Muscle of back (tissue), 11 donors: ENCODE results near the gene GPBAR1. TPM values are rescaled to one million over a fixed set of nuclear protein-coding genes. Genes with fewer than 3 reads are reported as not detected.

ENCODE experiments used
- DNase-seq, 3 donors: peaks; one replicate each; pipeline versions ENCODE4 v3.0.0 to v3.0.0-alpha.2; 2013
- polyA plus RNA-seq, 10 donors: library from polyadenylated mRNA; unstranded; fragments of 120-200 nt; gene quantifications; one replicate each; pipeline ENCODE4 v1.2.1, GENCODE V29; 2013; ENCODE audit not compliant: insufficient read length in 10 of 10

Gene GPBAR1
- polyA plus RNA-seq, 10 donors = 1.4 to 3.2 (median 2.0) TPM

GRCh38 chr2:218284106-218284811 is 23.4 kb downstream of the GPBAR1 start:
- no peak for DNase-seq

DNA sequence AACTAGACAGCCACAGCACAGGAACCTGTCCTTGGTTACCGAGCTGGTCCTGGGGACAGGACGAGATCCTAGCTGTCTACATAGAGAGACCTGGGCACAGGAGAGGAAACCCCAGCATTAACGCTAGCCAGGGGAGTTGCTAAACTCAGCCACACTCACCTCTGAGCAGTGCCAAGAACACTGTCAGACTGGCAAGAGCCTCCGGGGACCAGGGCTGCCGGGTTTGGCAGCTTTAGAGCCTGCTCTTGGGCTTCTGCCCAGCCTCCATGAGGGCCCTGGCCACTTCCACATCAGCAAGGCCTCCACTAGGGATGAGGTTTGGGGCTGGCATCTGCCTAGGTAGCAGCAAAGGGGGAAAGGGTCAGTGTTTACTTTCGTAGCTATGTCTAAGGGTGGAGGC is 24.8 kb downstream of the GPBAR1 start:
- DNase-seq = no peak

- peak; percentile 93 to 96 (median 94) for DNase-seq
Observed at GRCh38 chr2:218286570-218287459, 26.0 kb downstream of the GPBAR1 start.

DNA sequence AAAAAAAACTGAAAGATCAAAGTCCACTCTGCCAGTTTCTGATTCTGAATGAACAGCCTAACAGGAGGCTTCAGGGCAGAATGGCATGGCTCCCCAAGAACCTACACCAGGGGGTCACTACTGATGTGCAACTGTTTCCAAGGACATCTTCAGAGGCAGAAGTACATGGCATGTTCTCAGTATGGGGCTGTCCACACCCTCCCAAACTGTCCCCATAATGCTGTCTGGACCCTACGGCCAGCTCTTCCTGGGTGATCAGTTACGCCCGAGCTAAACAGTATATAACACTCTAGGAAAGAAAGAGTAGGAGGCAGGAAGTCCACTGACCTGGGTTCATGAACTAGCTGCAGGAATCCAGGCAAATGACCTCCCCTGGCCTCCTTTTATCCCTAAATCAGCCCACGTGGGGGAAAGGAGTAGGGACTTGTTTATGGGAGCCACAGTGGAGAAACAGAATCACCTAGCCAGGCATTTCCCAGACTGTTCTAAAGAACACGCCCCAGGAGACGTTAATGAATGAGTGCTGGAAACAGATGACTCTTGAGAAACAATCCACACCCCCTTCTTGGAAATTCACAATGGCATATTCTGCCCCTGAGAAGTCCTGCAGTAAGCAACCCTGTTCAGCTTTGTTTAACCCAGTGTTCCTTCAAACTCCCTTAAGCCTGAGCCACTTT is 29.0 kb downstream of the GPBAR1 start:
- peak in 1 of 3 donors; percentile 36 for DNase-seq

DNA sequence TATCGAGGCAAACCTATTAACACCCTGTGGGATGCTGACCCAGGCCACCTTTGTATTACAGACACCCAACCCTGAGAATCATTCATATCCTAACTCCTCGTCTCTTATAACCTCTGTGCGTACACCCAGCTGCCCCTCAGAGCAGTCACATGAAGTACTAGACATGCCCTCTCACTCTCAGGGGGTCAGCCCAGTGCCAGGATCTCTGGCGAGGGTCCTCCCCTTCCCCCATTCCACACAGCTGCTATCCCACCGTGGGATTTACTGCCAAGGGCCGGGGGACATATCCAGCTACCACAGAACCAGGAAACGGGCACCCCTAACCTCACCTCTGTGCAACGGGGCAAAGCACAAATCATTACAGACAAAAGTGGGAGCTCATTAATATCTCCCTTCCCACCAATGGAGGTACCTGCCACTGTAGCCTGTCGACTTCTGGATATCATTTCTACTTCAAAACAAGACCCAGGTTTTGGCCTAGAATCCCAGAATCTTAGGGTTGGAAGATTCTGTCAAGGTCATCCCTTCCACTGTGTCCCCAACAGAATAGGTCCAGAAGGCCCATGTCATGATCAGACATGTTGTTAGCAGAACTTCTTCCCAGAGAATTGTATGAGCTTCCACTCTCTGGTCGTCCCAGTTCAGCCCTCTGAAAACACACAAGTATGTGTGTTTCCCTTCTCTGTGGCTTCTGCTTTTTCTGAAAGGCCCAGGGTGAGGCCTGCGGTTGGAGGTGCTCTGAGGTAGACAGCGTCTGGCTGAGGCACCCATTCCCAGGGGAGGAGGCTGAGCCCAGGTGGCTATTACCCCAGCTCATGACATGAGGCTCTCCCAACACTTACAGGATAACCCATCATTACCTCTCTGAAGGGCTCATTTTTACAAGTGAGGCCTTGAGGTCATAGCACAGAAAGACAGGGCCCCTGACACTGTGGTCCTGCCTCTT is 29.8 kb downstream of the GPBAR1 start:
- DNase-seq = no peak

DNA sequence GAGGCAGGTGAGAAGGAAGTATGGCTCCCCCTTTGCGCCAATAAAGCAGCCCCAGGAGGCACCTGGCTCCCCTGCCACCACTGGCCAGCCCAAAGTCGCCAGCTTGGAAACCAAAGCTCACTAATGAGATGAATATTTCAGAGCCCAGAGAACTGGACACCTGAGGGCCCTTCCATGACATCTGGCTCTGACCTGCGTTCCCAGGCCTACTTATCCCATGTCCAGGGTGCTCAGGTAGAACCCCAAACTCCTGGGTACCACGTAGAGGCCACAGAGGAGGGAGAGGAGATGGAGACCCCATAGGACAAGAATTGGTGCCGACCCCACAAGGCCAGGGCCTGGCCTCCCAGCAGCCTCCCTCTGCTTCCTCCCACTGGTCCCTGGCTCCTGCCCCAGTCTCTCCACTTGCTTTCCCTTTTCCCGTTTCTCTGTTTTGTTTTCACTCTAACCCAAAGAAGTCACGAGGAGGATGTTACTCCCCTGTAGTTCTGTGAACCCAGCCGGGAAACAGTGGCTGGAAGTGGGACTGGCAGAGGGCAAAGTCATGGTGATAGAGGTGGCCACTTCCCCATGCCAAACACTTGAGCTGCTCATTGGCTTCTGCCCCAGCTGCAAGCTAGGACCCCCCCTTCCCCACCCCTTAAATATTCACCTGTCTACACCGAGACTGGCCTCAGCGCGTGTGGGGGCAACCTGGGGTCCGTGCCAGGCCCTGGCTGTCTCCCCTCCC is 30.7 kb downstream of the GPBAR1 start:
- no peak for DNase-seq

DNA sequence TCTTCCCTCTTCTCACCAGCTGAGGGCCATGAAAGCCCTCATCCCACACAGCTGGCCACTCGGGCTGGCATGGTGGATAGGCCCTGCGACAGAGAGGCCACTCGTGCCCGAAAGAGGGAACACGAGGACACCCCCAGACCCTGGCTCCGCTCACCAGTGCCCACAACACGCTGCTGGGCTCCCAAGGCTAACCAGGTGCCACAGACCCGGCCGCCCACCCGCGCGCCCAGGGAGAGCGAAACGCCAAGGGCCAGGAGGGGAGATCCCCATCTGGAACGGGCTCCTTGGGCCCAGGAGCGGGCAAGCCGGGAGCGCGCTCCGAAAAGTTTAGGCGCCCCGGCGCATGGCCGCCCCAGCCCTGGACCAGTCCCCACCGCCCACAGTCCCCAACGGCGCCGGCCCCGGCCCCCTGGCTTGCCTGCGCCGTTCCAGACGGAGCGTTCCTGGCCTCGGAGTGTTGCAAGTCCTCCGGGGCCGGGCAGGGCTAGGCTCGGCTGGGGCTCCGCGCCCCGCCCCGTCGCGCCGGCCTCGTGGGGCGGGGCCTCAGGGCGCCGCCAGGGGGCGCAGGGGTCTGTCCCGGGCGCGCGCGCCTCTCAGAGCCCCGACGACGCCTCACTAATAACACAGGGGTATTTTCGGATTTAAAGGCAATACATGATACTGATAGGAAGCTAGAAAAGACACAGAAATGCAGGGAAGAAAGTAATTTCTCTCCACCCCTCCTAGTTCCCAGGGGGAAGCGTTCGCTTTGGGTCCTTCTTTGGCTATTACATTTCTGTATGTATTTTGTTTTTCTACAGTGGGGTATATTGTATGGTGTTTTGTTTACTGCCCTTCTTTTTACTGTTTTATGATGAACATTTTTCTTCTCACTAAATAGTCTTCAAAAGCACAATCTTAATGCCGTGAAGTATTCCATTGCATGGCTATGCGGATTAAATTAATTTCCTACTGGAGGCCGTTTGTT is 31.5 kb downstream of the GPBAR1 start, which contains the start of gene TMBIM1:
Gene TMBIM1, minus strand, starts transcription at position 456 of the 967 bp plus-strand sequence. CDS start 10,362 bp downstream, outside the sequence.
- DNase-seq = peak; percentile 74 to 92 (median 85)

DNA sequence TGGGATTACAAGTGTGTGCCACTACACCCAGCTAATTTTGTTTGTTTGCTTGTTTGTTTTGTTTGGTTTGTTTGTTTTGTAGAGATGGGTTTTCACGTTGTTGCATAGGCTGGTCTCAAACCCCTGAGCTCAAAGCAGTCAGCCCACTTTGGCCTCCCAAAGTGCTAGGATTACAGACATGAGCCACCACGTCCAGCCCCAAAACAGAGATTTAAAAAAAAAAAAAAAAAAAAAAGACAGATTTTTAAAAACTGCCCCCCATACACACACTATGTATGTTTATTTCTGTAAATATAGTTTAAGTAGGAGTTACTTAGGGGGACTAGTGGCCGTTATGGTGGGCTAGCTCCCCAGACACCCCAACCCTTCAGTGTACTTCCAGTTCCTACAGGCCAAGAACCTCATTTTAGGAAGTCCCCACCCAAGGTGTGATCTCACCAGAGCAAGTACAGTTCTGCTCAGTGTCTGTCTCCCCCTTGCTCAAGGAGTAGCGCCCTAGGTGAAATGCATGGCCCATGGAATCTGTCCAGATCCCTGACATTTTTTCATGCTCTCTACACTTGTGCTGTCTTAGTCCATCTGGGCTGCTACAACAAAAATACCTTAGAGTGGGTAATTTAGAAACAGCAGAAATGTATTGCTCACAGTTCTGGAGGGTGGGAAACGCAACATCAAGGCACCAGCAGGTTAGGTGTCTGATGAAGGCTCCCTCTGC is 33.1 kb downstream of the GPBAR1 start:
- DNase-seq = no peak

DNA sequence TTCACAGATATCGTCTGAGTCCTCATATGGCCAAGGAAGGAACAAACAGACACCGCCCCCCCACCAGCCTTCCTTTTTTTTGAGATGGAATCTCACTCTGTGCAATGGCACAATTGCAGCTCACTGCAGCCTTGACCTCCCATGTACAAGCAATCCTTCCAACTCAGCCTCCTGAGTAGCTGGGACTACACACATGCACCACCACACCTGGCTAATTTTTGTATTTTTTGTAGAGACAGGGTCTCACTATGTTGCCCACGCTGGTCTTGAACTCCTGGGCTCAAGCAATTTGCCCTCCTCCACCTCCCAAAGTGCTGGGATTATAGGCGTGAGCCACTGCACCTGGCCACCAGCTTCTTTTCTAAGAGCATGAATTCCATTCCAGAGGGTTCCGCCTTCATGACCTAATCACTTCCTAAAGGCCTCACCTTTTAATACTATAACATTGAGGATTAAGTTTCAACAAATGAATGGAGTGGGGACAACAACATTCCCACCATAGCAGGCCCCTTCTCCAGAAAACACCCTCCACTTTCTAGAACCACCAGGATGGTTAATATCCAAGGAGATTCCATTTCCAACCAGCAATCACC is 33.7 kb downstream of the GPBAR1 start:
- DNase-seq = no peak

DNA sequence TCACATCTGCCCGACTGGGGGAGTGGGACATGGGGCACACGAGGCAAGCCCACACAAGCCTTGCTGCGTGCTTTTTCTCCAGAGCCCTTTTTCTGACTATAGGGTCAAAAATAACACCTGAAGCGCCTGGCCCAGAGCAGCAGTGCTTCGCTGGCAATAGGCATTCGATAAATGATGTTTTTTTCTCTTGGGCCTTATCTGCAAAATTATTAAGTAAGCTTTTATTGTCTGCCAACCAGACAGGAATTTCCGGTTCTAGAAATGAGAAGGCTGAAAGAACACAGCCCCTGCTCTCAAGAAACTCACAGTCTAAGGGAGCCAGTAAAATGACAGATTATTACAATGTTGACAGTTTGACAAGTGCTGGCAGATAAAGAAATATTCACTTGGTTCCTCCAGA is 34.2 kb downstream of the GPBAR1 start:
- DNase-seq = no peak

- no peak for DNase-seq
Observed at GRCh38 chr2:218296200-218296599, 35.4 kb downstream of the GPBAR1 start.

- no peak for DNase-seq
Observed at GRCh38 chr2:218296847-218297246, 36.0 kb downstream of the GPBAR1 start.

- DNase-seq = no peak
Observed at GRCh38 chr2:218298314-218298875, 37.6 kb downstream of the GPBAR1 start.

- DNase-seq = no peak
Observed at GRCh38 chr2:218300141-218300540, 39.3 kb downstream of the GPBAR1 start.

DNA sequence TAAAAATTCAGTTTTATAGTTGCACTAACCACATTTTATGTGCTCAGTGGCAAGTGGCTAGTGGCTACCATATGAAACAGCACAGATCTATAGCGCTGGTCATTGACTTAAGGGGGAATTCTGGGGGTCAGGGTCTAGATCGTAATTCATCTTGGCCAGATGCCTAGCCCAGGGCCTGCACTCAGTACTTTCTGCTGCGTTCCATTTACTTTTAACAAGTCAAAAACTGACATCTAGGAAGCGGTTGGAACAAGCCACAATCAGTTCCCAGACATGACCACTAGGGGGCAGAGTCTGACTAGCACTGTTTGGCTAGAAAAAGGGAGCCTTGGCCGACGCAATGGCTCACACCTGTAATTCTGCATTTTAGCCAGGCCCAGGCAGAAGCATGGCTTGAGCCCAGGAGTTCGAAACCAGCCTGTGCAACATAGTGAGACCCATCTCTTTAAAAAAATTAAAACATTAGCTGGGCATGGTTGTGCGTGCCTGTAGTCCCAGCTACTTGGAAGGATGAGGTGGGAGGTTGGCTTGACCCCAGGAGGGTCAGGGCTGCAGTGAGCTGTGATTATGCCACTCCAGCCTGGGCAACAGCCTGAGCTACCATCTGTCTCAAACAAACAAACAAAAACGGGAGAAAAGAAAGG is 40.5 kb downstream of the GPBAR1 start:
- peak; percentile 77 to 88 (median 86) for DNase-seq

- no peak for DNase-seq
Observed at GRCh38 chr2:218305383-218305782, 44.6 kb downstream of the GPBAR1 start.
